Liver (tissue), 9 donors: ENCODE results near the gene TRA2B. TPM values are rescaled to one million over a fixed set of nuclear protein-coding genes. Genes with fewer than 3 reads are reported as not detected.

Experiments used
- DNase-seq: peaks from one replicate; pipeline ENCODE4 v3.0.0-alpha.2; 2017; ENCODE audit warnings: low spot score
- H3K27ac ChIP-seq, 2 donors: one replicate each; pipeline ENCODE4 v1.7.0; 2013; ENCODE audit warnings: inconsistent platforms in 2 of 2, low read length in 2 of 2, control low read depth in 1 of 2, low read depth in 1 of 2, mild to moderate bottlenecking in 1 of 2
- H3K27me3 ChIP-seq, 4 donors: one replicate each; pipeline versions ENCODE4 v1.6.1 to v1.7.0; 2013; ENCODE audit warnings: low read length in 3 of 4, inconsistent platforms in 1 of 4, mild to moderate bottlenecking in 1 of 4, moderate library complexity in 1 of 4; ENCODE audit not compliant: control insufficient read depth in 4 of 4, insufficient read depth in 4 of 4
- H3K36me3 ChIP-seq, 4 donors: one replicate each; pipeline versions ENCODE4 v1.6.1 to v1.7.0; 2013; ENCODE audit warnings: low read length in 3 of 4, mild to moderate bottlenecking in 3 of 4, low read depth in 1 of 4, moderate library complexity in 1 of 4; ENCODE audit not compliant: control insufficient read depth in 4 of 4, insufficient read depth in 3 of 4
- H3K4me1 ChIP-seq, 4 donors: one replicate each; pipeline versions ENCODE4 v1.6.1 to v1.7.0; 2013; ENCODE audit warnings: low read length in 3 of 4, mild to moderate bottlenecking in 3 of 4, moderate library complexity in 1 of 4; ENCODE audit not compliant: control insufficient read depth in 4 of 4, insufficient read depth in 4 of 4
- H3K4me3 ChIP-seq, 3 donors: one replicate each; pipeline versions ENCODE4 v1.6.1 to v1.7.0; 2013; ENCODE audit warnings: low read length in 3 of 3, control low read depth in 1 of 3, low read depth in 1 of 3, mild to moderate bottlenecking in 1 of 3
- H3K9ac ChIP-seq, 2 donors: one replicate each; pipeline ENCODE4 v1.7.0; 2013; ENCODE audit warnings: low read length in 2 of 2, mild to moderate bottlenecking in 2 of 2, moderate library complexity in 2 of 2, control low read depth in 1 of 2, low read depth in 1 of 2
- H3K9me3 ChIP-seq, 4 donors: one replicate each; pipeline versions ENCODE4 v1.6.1 to v1.7.0; 2013; ENCODE audit warnings: low read length in 3 of 4; ENCODE audit not compliant: control insufficient read depth in 4 of 4
- EGR1 ChIP-seq, 2 donors: IDR thresholded peaks; 2 replicates each; pipeline ENCODE4 v1.6.1; 2016 to 2018; ENCODE audit warnings: antibody characterized with exemption in 2 of 2, low read depth in 2 of 2
- FOXA1 ChIP-seq: IDR thresholded peaks from 2 replicates; pipeline ENCODE4 v1.6.1; 2016; ENCODE audit warnings: antibody characterized with exemption
- FOXA2 ChIP-seq: IDR thresholded peaks from 2 replicates; pipeline ENCODE4 v1.6.1; 2016; ENCODE audit warnings: antibody characterized with exemption
- GABPA ChIP-seq, 2 donors: IDR thresholded peaks in 1 of 2; conservative IDR thresholded peaks in 1 of 2; 2 replicates each; pipeline ENCODE4 v1.6.1; 2016; ENCODE audit warnings: antibody characterized with exemption in 2 of 2, mild to moderate bottlenecking in 1 of 2, moderate library complexity in 1 of 2
- HNF4A ChIP-seq, 2 donors: conservative IDR thresholded peaks; 2 replicates each; pipeline ENCODE4 v1.6.1; 2016; ENCODE audit warnings: antibody characterized with exemption in 2 of 2, mild to moderate bottlenecking in 2 of 2
- HNF4G ChIP-seq: IDR thresholded peaks from 2 replicates; pipeline ENCODE4 v1.6.1; 2016; ENCODE audit warnings: antibody characterized with exemption
- JUND ChIP-seq, 2 donors: IDR thresholded peaks; 2 replicates each; pipeline ENCODE4 v1.6.1; 2016; ENCODE audit warnings: antibody characterized with exemption in 2 of 2
- NR2F2 ChIP-seq: IDR thresholded peaks from 2 replicates; pipeline ENCODE4 v1.6.1; 2016; ENCODE audit warnings: antibody characterized with exemption
- RAD21 ChIP-seq, 2 donors: IDR thresholded peaks; 2 replicates each; pipeline ENCODE4 v1.6.1; 2016; ENCODE audit warnings: antibody characterized with exemption in 2 of 2, mild to moderate bottlenecking in 2 of 2
- RXRA ChIP-seq, 2 donors: IDR thresholded peaks; 2 replicates each; pipeline ENCODE4 v1.6.1; 2017 to 2018; ENCODE audit warnings: antibody characterized with exemption in 2 of 2, mild to moderate bottlenecking in 1 of 2
- SP1 ChIP-seq: IDR thresholded peaks from 2 replicates; pipeline ENCODE4 v1.6.1; 2018; ENCODE audit warnings: antibody characterized with exemption, mild to moderate bottlenecking
- TAF1 ChIP-seq: conservative IDR thresholded peaks from 2 replicates; pipeline ENCODE4 v1.6.1; 2016; ENCODE audit warnings: antibody characterized with exemption, mild to moderate bottlenecking
- YY1 ChIP-seq: IDR thresholded peaks from 2 replicates; pipeline ENCODE4 v1.6.1; 2016; ENCODE audit warnings: antibody characterized with exemption, mild to moderate bottlenecking
- WGBS: extraction: QIAGEN DNeasy Blood & Tissue Kit; methylation state at CpG from one replicate; pipeline ENCODE4 v1.1.7; 2013; 5-methylcytosine and 5-hydroxymethylcytosine counted together
- polyA plus RNA-seq, 2 donors: library from polyadenylated mRNA; stranded (reverse) in 1 of 2; unstranded in 1 of 2; fragments of 200-250 nt in 1 of 2; fragments of >200 nt in 1 of 2; fragmentation: Nextera tagmentation in 1 of 2; extraction: Ambion mirVana in 1 of 2; gene quantifications; one replicate each; pipeline versions ENCODE4 v1.2.1 to v1.2.3, GENCODE V29; 2013 to 2015
- total RNA-seq, 2 donors: library from RNA; depleted of rRNA; stranded (reverse); fragments of >200 nt; gene quantifications; one replicate each; pipeline ENCODE4 v1.2.3, GENCODE V29; 2014
- TF ChIP-seq, protein P1 (sequence below): IDR thresholded peaks from 2 replicates; pipeline ENCODE4 v1.6.1; 2016; ENCODE audit warnings: antibody characterized with exemption
- TF ChIP-seq, protein P2 (sequence below): IDR thresholded peaks from 2 replicates; pipeline ENCODE4 v1.6.1; 2016; ENCODE audit warnings: antibody characterized with exemption
- TF ChIP-seq, protein P3 (sequence below): fragments of 150-350 bp; IDR thresholded peaks from 2 replicates; pipeline ENCODE4 v1.5.1; 2017; ENCODE audit warnings: improper control_type of control experiment, low read depth, low read length; ENCODE audit not compliant: missing input control
- TF ChIP-seq, protein P4 (sequence below): IDR thresholded peaks from 2 replicates; pipeline ENCODE4 v1.6.1; 2016; ENCODE audit warnings: antibody characterized with exemption
- donor health status: healthy.
- donor health status: healthy.
- donor health status: healthy.
- donor health status: healthy.
- donor health status: healthy.

TRA2B gene
- total and polyA plus RNA-seq, 4 donors = 31.8 to 106 (median 70.4) TPM

DNA sequence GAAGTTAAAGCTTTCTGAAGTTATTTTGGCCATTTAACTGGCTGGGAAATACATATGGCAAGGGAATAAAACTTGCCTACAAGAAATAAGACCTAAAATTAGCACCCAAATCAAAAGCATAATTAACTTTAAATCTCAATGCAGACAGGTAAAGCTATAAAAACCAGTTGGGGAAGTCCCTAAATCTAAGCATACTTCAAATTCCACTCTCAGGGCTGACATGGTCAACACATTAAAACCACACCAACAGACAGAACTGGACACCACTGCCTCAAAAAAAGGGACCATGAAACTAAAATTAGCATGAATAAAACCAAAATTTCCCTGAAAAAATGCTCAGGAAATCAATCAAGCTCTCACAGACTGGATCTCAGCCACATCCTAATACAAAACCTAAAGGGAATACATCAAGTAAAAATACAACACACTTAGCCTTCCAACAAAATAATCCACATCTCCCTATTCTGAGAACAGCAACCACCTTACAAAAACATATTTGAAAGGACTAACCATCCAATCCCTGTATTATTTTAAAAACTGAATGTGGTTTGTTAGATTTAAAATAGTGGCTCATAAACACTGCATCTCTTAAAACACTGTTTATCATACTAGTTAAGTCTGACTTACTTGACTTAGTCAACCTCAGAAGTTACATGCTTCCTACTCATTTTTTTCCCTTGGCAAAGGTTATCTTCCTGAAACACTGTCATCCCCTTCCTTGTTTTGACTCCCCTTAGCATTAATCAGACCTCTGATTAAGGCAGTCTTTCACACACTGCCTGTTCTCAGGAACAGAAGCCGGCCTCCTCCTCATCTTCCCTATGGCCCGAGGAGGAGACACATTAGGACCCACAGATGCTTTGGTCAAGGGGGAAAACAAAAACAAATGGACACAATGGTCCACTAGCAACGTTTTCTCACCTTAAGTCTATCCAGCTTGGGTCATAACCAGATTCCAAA, 8.3 kb downstream of the TRA2B start:
- WGBS = 34% methylated on average over 3 of the region's 3 CpGs
- Histone ChIP-seq H3K4me3 (peak overlapping the region in 1 of 3 donors; percentile 1), H3K36me3 (peaks cover 5 to 22% (median 16%) of the 10 kb centered on the region in 4 donors), H3K4me1 (peaks cover 15 to 78% (median 76%) of the 10 kb centered on the region in 4 donors), H3K9ac (peak overlapping the region in 1 of 2 donors; percentile 51), H3K9me3 (no peaks in the 10 kb centered on the region), H3K27me3 (no peaks in the 10 kb centered on the region), H3K27ac (no peak overlapping the region)
- no peak for DNase-seq
- TF ChIP-seq SP1 (no peak), FOXA1 (no peak), FOXA2 (no peak), RAD21 (IDR thresholded peaks at IDR 0.05) (no peak), YY1 (no peak), TAF1 (no peak), GABPA (IDR thresholded peaks at IDR 0.05 in 1 of 2, conservative IDR thresholded peaks at IDR 0.05 in 1 of 2) (no peak), HNF4G (no peak), NR2F2 (no peak), JUND (IDR thresholded peaks at IDR 0.05) (no peak), EGR1 (IDR thresholded peaks at IDR 0.05; ENCODE audit: low read depth in 2 of 2) (no peak), HNF4A (conservative IDR thresholded peaks at IDR 0.05) (no peak)
- TF ChIP-seq, protein P1, sequence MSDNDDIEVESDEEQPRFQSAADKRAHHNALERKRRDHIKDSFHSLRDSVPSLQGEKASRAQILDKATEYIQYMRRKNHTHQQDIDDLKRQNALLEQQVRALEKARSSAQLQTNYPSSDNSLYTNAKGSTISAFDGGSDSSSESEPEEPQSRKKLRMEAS = no peak
- TF ChIP-seq, protein P2, sequence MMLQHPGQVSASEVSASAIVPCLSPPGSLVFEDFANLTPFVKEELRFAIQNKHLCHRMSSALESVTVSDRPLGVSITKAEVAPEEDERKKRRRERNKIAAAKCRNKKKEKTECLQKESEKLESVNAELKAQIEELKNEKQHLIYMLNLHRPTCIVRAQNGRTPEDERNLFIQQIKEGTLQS = no peak
- TF ChIP-seq, protein P3, sequence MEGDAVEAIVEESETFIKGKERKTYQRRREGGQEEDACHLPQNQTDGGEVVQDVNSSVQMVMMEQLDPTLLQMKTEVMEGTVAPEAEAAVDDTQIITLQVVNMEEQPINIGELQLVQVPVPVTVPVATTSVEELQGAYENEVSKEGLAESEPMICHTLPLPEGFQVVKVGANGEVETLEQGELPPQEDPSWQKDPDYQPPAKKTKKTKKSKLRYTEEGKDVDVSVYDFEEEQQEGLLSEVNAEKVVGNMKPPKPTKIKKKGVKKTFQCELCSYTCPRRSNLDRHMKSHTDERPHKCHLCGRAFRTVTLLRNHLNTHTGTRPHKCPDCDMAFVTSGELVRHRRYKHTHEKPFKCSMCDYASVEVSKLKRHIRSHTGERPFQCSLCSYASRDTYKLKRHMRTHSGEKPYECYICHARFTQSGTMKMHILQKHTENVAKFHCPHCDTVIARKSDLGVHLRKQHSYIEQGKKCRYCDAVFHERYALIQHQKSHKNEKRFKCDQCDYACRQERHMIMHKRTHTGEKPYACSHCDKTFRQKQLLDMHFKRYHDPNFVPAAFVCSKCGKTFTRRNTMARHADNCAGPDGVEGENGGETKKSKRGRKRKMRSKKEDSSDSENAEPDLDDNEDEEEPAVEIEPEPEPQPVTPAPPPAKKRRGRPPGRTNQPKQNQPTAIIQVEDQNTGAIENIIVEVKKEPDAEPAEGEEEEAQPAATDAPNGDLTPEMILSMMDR = no peak
- TF ChIP-seq, protein P4, sequence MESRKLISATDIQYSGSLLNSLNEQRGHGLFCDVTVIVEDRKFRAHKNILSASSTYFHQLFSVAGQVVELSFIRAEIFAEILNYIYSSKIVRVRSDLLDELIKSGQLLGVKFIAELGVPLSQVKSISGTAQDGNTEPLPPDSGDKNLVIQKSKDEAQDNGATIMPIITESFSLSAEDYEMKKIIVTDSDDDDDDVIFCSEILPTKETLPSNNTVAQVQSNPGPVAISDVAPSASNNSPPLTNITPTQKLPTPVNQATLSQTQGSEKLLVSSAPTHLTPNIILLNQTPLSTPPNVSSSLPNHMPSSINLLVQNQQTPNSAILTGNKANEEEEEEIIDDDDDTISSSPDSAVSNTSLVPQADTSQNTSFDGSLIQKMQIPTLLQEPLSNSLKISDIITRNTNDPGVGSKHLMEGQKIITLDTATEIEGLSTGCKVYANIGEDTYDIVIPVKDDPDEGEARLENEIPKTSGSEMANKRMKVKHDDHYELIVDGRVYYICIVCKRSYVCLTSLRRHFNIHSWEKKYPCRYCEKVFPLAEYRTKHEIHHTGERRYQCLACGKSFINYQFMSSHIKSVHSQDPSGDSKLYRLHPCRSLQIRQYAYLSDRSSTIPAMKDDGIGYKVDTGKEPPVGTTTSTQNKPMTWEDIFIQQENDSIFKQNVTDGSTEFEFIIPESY = no peak

DNA sequence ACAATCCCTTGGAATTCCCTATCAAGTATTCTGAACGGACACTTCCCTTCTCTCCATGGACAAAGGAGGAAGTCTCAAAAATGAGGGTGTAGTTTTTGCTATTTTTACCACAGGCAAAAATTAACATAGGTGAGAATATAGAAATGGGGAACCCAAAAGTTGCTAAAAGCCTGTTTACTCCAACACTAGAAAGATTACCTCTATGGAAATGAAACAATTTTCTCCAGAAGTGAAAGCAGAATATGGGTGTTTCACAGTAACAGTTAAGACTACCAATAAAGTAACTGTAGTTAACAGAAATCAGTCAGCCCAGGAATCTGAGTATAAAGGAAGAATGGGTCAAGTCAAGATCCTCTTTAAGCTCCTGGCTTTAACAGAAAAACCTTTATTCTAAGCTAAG, 9.3 kb downstream of the TRA2B start:
- Histone ChIP-seq H3K27ac (no peak overlapping the region), H3K9ac (no peak overlapping the region), H3K4me3 (no peak overlapping the region), H3K4me1 (peaks cover 13 to 68% (median 66%) of the 10 kb centered on the region in 4 donors), H3K9me3 (no peaks in the 10 kb centered on the region), H3K27me3 (no peaks in the 10 kb centered on the region), H3K36me3 (peaks cover 8 to 32% (median 25%) of the 10 kb centered on the region in 4 donors)
- TF ChIP-seq FOXA1 (no peak), FOXA2 (no peak), HNF4A (conservative IDR thresholded peaks at IDR 0.05) (no peak), RXRA (IDR thresholded peaks at IDR 0.05) (no peak)
- DNase-seq = no peak
- WGBS = 55% methylated on average over 1 of the region's 1 CpG
